Aorta (tissue), 5 donors: ENCODE measurements around the gene PRKAG2. TPM values are rescaled to one million over a fixed set of nuclear protein-coding genes. Genes with fewer than 3 reads are reported as not detected.

Experiments
- ATAC-seq: fragments of 200-7000 bp; cut with Tn5 transposase; one replicate; pipeline ENCODE4 v1.9.1; 2022; ENCODE audit warnings: moderate library complexity; ENCODE audit not compliant: low FRiP score
- DNase-seq, 2 donors: peaks; one replicate each; pipeline ENCODE4 v3.0.0-alpha.2; 2020
- H3K27ac ChIP-seq, 2 donors: one replicate each; pipeline ENCODE4 v1.5.1; 2013; ENCODE audit warnings: low read length in 2 of 2, mild to moderate bottlenecking in 2 of 2, moderate library complexity in 2 of 2, control low read depth in 1 of 2, inconsistent platforms in 1 of 2, low read depth in 1 of 2
- H3K27me3 ChIP-seq, 2 donors: one replicate each; pipeline ENCODE4 v1.6.1; 2013; ENCODE audit warnings: control low read depth in 1 of 2, low read length in 1 of 2, mild to moderate bottlenecking in 1 of 2, moderate library complexity in 1 of 2; ENCODE audit not compliant: insufficient read depth in 2 of 2, control insufficient read depth in 1 of 2
- H3K36me3 ChIP-seq, 2 donors: one replicate each; pipeline ENCODE4 v1.6.1; 2013; ENCODE audit warnings: control low read depth in 1 of 2, low read length in 1 of 2, mild to moderate bottlenecking in 1 of 2; ENCODE audit not compliant: insufficient read depth in 2 of 2, control insufficient read depth in 1 of 2
- H3K4me1 ChIP-seq, 2 donors: one replicate each; pipeline ENCODE4 v1.6.1; 2013; ENCODE audit warnings: low read length in 2 of 2, control low read depth in 1 of 2, mild to moderate bottlenecking in 1 of 2, moderate library complexity in 1 of 2; ENCODE audit not compliant: insufficient read depth in 2 of 2, control insufficient read depth in 1 of 2
- H3K4me3 ChIP-seq, 2 donors: one replicate each; pipeline ENCODE4 v1.5.1; 2013; ENCODE audit warnings: low read length in 2 of 2, control low read depth in 1 of 2, mild to moderate bottlenecking in 1 of 2
- H3K9me3 ChIP-seq: one replicate; pipeline ENCODE4 v1.6.1; 2013; ENCODE audit warnings: mild to moderate bottlenecking, low read length; ENCODE audit not compliant: control insufficient read depth
- WGBS, 2 donors: extraction: QIAGEN DNeasy Blood & Tissue Kit; methylation state at CpG; one replicate each; pipeline ENCODE4 v1.1.7; 2013; 5-methylcytosine and 5-hydroxymethylcytosine counted together
- intact Hi-C, 2 donors: fragments of 100-400 bp; cut with DNase I; formaldehyde crosslinking; loops; one replicate each; pipeline versions ENCODE4 v1.14.2 to v1.15.0; 2022
- polyA plus RNA-seq, 2 donors: library from polyadenylated mRNA; stranded (reverse); fragments of 200-250 nt; gene quantifications; one replicate each; pipeline ENCODE4 v1.2.3, GENCODE V29; 2013
- total RNA-seq, 2 donors: library from RNA; stranded (reverse); fragmentation: NEBNext Ultra II Directional; extraction: Animal tissue kit (Norgen Biotek cat#: 25700); gene quantifications; one replicate each; pipeline ENCODE4 v1.2.1, GENCODE V29; 2021
- donor health status: healthy with polysubstance abuse.
- donor health status: Bipolar disorder and iron deficiency.
- donor health status: DM: no; HTN: no; CAD: no.
- donor health status: DM: no; HTN: no; CAD: no.
- donor health status: DM: yes; HTN: yes; CAD: no.

Gene PRKAG2
- total and polyA plus RNA-seq, 4 donors: 34.0 to 69.9 (median 52.6) TPM

- DNase-seq: peak; percentile 42 to 43
Observed at GRCh38 chr7:151777908-151778670, 98.8 kb downstream of the PRKAG2 start.

GRCh38 chr7:151777495-151777880 is 99.4 kb downstream of the PRKAG2 start:
- intact Hi-C loops: no loop called here
- Histone ChIP-seq H3K4me3 (no peak overlapping the region), H3K27me3 (no peaks in the 10 kb centered on the region), H3K9me3 (no peaks in the 10 kb centered on the region), H3K4me1 (no peaks in the 10 kb centered on the region), H3K27ac (no peak overlapping the region), H3K36me3 (no peaks in the 10 kb centered on the region)
- 89 to 92% methylated on average over 5 of the region's 5 CpGs for WGBS, 2 donors
- DNase-seq (peak; percentile 13 to 33), ATAC-seq (no peak)

More at GRCh38 chr7:151777908-151778670, 98.8 kb downstream of the PRKAG2 start:
- no peak for ATAC-seq
- WGBS, 2 donors: 94 to 96% methylated on average over 7 of the region's 7 CpGs
- H3K4me3 ChIP-seq: no peak overlapping the region
- no peaks in the 10 kb centered on the region for H3K27me3 ChIP-seq
- H3K9me3 ChIP-seq: no peaks in the 10 kb centered on the region
- intact Hi-C loops: no loop called here
- no peak overlapping the region for H3K27ac ChIP-seq
- H3K36me3 ChIP-seq: no peaks in the 10 kb centered on the region
- no peaks in the 10 kb centered on the region for H3K4me1 ChIP-seq

GRCh38 chr7:151776876-151777494 is 99.9 kb downstream of the PRKAG2 start:
- DNase-seq (peak; percentile 24 to 61), ATAC-seq (peak; percentile 20)
- H3K27ac ChIP-seq: no peak overlapping the region
- intact Hi-C loops: no loop called here
- H3K4me3 ChIP-seq: no peak overlapping the region
- no peaks in the 10 kb centered on the region for H3K4me1 ChIP-seq
- no peaks in the 10 kb centered on the region for H3K27me3 ChIP-seq
- WGBS, 2 donors: 94 to 97% methylated on average over 12 of the region's 12 CpGs
- H3K9me3 ChIP-seq: no peaks in the 10 kb centered on the region
- H3K36me3 ChIP-seq: no peaks in the 10 kb centered on the region

- DNase-seq: peak; percentile 25 to 59
- H3K4me3 ChIP-seq: no peak overlapping the region
- ATAC-seq: peak; percentile 13
- no peak overlapping the region for H3K27ac ChIP-seq
- H3K4me1 ChIP-seq: no peaks in the 10 kb centered on the region
- H3K27me3 ChIP-seq: no peaks in the 10 kb centered on the region
- no peaks in the 10 kb centered on the region for H3K36me3 ChIP-seq
- 89 to 93% methylated on average over 8 of the region's 8 CpGs for WGBS, 2 donors
- intact Hi-C loops: no loop called here
- H3K9me3 ChIP-seq: no peaks in the 10 kb centered on the region
Observed at GRCh38 chr7:151776446-151776845, 100.5 kb downstream of the PRKAG2 start.

- Histone ChIP-seq H3K4me1 (no peaks in the 10 kb centered on the region), H3K27ac (no peak overlapping the region), H3K4me3 (no peak overlapping the region), H3K36me3 (no peaks in the 10 kb centered on the region), H3K9me3 (no peaks in the 10 kb centered on the region), H3K27me3 (no peaks in the 10 kb centered on the region)
- ATAC-seq (no peak), DNase-seq (peak; percentile 17)
- 79 to 81% methylated on average over 14 of the region's 14 CpGs for WGBS, 2 donors
- intact Hi-C loops: no loop called here
Observed at GRCh38 chr7:151775547-151776443, 101.1 kb downstream of the PRKAG2 start.

- no peaks in the 10 kb centered on the region for H3K36me3 ChIP-seq
- H3K4me3 ChIP-seq: no peak overlapping the region
- ATAC-seq (no peak), DNase-seq (peak; percentile 24 to 41)
- no peak overlapping the region for H3K27ac ChIP-seq
- H3K27me3 ChIP-seq: no peaks in the 10 kb centered on the region
- WGBS, 2 donors: 96 to 98% methylated on average over 8 of the region's 8 CpGs
- no peaks in the 10 kb centered on the region for H3K4me1 ChIP-seq
- no peaks in the 10 kb centered on the region for H3K9me3 ChIP-seq
- intact Hi-C loops: no loop called here
Observed at GRCh38 chr7:151774951-151775350, 102.0 kb downstream of the PRKAG2 start.

- no peak overlapping the region for H3K27ac ChIP-seq
- no peak overlapping the region for H3K4me3 ChIP-seq
- no peaks in the 10 kb centered on the region for H3K4me1 ChIP-seq
- WGBS, 2 donors: 88 to 91% methylated on average over 9 of the region's 9 CpGs
- no peaks in the 10 kb centered on the region for H3K9me3 ChIP-seq
- no peaks in the 10 kb centered on the region for H3K27me3 ChIP-seq
- DNase-seq (peak in 1 of 2 donors; percentile 14), ATAC-seq (no peak)
- no peaks in the 10 kb centered on the region for H3K36me3 ChIP-seq
- intact Hi-C loops: no loop called here
Observed at GRCh38 chr7:151773797-151774196, 103.1 kb downstream of the PRKAG2 start.

- no peaks in the 10 kb centered on the region for H3K9me3 ChIP-seq
- no peaks in the 10 kb centered on the region for H3K36me3 ChIP-seq
- no peaks in the 10 kb centered on the region for H3K27me3 ChIP-seq
- H3K4me1 ChIP-seq: no peaks in the 10 kb centered on the region
- ATAC-seq: no peak
- H3K4me3 ChIP-seq: no peak overlapping the region
- no peak overlapping the region for H3K27ac ChIP-seq
- no peak for DNase-seq
- WGBS, 2 donors: 94 to 96% methylated on average over 4 of the region's 4 CpGs
- intact Hi-C loops: no loop called here
Observed at GRCh38 chr7:151770232-151770631, 106.7 kb downstream of the PRKAG2 start.
